Stomach (tissue), 4 donors: ENCODE measurements around the gene SMARCC1.

Experiments used
- POLR2AphosphoS5 ChIP-seq, 3 donors: sonication (generic); formaldehyde crosslinking; IDR thresholded peaks; one replicate each; pipeline ENCODE4 v1.6.1; 2016; ENCODE audit warnings: antibody characterized with exemption in 3 of 3
- TF ChIP-seq, protein P1 (sequence below), 7 experiments: fragments of 450-650 bp in 4 of 7; fragments of 200-600 bp in 3 of 7; sonication (generic) in 3 of 7; IDR thresholded peaks; one replicate each; pipeline ENCODE4 v1.5.1; 2016 to 2019; ENCODE audit warnings: antibody characterized with exemption in 7 of 7, control low read depth in 2 of 7, mild to moderate bottlenecking in 1 of 7

DNA sequence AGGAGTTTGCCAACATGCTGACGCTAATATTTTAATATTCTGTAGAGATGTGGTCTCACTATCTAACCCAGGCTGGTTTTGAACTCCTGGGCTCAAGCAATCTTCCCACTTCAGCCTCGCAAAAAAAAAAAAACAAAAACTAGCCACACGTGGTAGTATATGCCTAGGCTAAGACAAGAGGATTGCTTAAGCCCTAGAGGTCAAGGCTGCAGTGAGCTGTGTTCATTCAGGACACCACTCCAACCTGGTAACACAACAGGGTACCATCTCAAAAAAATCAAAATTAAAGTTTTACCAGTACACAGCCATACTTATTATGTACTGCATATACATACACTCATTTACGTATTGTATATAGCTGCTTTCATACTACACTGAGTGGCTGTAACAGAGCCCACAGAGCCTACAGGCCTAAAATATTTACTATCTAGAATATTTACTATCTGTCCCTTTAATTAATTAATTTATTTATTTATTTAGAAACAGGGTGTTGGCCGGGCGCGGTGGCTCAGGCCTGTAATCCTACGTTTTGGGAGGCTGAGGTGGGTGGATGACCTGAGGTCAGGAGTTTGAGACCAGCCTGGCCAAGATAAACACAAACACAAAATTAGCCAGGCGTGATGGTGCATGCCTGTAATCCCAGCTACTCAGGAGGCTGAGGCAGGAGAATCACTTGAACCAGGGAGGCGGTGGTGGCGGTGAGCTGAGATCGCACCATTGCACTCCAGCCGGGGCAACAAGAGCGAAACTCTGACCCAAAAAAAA lies 23.2 kb downstream of the SMARCC1 start:
- TF ChIP-seq, protein P1, sequence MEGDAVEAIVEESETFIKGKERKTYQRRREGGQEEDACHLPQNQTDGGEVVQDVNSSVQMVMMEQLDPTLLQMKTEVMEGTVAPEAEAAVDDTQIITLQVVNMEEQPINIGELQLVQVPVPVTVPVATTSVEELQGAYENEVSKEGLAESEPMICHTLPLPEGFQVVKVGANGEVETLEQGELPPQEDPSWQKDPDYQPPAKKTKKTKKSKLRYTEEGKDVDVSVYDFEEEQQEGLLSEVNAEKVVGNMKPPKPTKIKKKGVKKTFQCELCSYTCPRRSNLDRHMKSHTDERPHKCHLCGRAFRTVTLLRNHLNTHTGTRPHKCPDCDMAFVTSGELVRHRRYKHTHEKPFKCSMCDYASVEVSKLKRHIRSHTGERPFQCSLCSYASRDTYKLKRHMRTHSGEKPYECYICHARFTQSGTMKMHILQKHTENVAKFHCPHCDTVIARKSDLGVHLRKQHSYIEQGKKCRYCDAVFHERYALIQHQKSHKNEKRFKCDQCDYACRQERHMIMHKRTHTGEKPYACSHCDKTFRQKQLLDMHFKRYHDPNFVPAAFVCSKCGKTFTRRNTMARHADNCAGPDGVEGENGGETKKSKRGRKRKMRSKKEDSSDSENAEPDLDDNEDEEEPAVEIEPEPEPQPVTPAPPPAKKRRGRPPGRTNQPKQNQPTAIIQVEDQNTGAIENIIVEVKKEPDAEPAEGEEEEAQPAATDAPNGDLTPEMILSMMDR (IDR thresholded peaks at IDR 0.05) = no peak
- TF ChIP-seq POLR2AphosphoS5 (IDR thresholded peaks at IDR 0.05) = no peak
